HG03103 (cell line): ENCODE data around the gene CCDC192.
"Not testable (repeated sequence)": the region's sequence is repeated elsewhere in the genome, so short reads cannot be mapped to it uniquely, and the experiment has no call there.

Experiments used
- ATAC-seq: cut with Tn5 transposase; IDR thresholded peaks from one replicate; pipeline ENCODE4 v1.9.1; 2021; ENCODE audit warnings: low read depth; ENCODE audit not compliant: unreplicated experiment

Gene CCDC192

DNA sequence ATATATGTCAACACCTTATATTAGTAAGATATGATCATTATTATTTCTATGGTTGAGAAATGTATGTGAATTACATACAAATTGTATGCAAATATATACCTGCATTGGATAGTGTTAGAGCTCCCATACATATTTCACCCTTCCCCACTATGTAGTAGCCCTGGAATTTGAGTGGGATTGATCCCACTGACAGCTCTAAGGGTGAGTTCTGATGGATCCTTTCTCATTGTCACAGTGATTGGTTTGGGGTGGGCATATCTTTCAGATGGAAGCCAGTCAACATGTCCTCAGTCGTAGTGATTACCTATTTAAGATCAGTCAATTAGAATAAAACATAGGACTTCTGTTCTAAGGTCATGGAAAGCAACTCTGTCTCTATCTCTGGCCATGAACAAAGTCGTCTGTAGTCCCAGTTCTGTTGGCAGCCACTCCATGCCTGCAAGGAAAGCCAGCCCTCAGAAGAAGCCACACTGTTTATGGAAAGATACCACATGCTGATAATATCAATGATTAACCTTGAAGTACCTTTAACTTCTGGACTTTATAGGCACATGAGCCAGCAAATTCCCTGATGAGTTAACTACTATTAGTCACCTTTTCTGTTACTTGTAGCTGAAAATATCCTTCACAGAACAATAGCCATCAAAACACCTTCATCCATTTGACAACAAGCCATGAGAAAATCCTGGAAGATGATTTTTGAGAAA, 5.1 kb upstream of the CCDC192 start:
- no peak for ATAC-seq

DNA sequence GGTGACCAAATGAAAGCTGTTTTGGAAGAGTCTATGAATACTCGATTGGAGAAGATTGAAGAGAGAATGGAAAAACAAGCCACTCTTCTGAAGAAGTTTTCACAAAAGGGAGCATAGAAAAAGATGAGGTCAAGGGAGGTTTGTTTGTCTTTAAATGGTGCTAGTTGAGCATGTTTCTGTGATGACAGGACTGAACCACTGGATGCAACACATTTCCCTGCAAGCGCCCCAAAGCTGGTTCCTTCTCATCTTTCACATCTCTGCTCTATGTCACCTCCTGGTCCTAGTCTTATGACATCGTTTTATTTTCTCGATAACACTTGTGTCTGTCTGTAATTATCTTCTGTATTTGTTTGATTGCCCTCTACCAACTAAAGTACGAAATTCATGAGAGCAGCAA, 3.8 kb upstream of the CCDC192 start:
- no peak for ATAC-seq

DNA sequence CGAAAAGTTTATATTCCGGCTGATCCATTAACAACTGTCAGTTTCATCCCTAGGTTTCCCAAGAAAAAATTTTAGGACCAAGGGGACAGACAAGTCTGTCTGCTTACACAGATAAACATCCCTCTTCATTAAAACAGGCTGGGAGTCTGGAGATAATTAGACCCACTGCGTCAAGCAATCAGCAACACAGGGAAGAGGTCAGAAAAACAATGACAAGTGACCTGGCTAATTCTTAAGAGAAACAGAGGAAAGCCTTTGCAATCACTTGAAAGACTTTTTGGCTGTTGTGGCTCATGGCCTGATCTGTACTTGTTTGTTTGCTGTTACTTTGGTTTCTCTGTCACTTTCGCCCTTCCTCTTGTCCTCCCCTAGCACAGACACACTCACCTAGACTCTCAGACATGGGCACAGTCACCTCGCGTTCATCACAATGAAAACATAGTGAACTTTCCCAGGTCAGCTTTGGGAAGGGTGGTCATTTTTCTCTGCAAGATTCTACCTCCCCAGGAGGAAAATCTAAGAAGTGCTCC, 2.9 kb upstream of the CCDC192 start:
- ATAC-seq, result no peak

DNA sequence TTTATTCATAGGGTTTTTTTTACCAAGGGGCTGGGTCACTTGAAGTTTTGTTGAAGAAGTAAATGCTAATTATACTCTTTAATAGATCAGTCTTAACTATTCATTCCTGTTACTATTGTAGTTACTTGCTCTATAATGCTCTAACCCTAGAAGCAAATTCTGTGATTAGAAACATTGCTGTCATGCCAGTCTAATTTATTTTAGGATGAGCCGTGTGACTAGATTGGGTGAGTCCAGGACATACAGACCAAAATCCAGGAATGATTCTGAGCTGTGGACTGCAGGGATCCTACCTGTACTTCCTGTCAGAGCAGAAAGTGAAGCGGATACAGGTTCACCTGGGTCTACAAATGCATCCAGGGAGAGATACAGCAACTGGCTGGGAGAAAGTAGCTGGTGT, 757 bp upstream of the CCDC192 start:
- ATAC-seq, result no peak

DNA sequence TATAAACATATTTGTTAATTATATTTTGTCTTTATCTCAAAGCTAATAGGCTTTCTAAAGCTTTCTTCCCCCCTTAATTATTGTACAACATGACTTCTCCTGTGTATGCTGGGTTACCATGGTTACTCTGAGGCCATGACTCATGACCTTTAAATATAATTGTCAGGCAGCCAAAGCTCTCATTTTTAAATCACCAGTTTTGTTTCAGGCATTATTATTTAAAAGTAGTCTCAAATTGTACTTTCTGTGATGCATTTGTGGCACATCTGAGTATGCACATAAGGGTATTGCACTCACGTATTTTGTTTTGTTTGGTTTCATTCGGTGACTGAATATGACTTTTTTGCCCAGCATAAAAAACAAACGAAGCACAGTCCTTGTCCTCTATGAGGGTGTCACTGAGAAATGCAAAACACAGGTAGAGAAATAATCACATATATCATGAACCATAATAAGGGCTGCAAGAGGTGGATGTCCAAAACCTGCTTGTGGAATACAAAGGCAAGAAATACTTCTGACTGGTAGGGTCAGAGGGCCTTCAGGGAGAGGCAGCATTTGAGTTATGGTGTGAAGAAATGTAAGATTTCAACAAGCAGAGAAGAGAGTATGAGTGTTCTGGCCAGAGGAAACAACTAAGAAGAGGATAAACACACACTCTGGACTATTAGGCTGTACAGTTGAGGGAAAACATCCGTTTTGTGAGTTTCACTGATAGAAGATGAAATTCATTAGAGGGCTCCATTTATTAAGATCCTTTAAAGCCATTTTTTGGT, 2.1 kb downstream of the CCDC192 start:
- ATAC-seq, result no peak

DNA sequence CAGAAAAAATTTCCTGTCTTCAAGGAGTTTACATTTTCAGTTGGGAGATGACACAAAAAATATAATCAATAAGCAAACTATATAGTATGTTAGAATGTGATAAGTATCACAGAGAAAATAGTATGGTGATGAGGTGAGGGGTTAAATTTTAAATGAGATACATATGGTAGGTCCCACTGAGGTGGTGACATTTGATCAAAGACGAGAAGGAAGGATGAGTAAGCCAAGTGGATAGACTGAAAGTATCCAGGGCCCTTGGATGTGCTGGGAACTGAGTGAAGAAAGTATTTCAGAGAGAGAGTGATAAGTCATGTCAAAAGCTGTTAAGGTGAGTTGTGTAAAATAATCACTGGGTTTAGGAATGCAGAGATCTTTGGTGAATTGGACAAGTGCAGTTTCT, 3.5 kb downstream of the CCDC192 start:
- no peak for ATAC-seq

DNA sequence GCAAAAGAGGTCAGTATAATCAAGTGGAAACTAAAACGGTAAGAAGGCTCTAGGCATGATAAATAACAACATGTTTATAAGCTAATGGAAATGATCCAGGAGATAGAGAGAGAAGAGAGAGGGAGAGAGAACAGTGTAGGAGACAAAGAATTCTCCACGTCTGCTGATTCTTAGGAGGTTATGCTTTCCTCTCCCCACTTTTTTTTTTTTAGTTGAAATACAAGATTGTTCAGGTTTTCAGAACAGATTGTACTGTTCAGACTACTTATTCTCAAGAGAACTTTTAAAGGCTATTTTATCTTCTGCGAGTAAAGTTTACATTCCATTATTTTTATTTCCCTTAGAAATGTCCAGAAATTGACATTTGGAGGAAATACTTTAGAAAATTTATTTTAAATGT, 4.0 kb downstream of the CCDC192 start:
- no peak for ATAC-seq

DNA sequence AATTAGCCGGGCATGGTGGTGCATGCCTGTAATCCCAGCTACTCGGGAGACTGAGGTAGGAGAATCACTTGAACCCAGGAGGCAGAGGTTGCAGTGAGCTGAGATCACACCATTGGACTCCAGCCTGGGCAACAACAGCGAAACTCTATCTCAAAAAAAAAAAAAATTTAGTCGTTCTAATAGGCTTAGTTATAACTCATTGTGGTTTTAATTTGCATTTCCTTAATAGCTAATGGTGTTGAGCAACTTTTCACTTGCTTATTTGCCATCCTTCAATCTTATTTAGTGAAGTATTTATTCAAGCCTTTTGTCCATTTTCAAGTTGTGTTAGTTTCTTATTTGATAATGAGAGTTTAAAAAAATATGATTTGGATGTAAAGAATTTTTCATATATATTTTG, 9.9 kb downstream of the CCDC192 start:
- not testable (repeated sequence) for ATAC-seq

DNA sequence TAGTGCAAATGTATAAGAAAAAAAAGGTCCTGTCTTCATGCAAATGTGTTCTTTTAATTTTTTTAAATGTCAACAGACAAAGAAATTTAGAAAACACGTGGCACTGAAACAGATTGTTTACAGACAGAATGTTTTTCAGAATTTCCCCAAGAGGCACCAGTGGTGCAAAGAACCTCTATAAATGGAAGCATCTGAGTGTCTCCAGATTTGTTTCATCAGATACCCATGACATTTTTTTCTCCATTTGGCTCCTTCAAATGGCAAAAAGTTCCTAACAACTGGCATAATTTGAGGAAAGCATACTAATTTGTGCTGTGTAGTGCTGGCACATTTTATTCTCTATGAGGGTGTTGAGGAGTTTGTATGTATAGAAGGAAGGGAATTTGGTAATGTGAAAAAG, 15.0 kb downstream of the CCDC192 start:
- no peak for ATAC-seq

DNA sequence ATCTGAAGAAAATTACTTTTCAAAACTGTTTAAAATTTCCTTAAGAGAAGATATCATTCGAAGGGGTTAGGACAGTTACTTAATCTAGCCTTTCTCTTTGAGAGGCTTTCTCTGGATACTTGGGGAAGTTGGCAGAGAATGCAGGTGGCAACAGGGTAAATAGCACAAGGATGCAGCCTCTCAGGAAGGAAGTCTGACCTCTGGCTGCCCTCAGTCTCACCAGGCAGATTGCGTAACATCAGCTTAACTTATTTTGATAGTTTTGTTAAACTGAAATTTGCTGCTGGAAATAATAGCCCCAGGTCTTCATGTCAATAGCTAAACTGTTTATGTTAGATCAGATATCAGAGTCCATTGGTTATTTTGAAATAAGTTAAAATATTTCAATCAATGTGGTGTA, 20.4 kb downstream of the CCDC192 start:
- no peak for ATAC-seq

DNA sequence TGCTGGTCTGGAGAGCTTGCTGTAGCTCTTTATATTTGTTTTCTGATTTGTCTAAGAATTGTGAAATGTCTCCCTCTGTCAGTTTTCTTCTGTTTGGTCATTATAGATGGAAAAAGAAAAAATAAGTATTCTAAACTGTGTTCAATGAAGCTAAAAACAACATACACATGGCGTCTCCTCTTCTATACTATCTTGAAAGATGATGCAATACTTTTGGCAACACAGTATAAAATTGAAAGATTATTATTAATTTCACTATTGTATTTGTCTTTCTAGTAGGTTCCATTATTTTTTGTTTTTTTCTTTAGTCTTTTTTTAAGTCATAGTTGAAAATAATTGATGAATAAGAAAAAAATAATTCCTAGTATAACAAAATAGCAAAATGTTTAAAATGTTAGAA, 22.5 kb downstream of the CCDC192 start:
- ATAC-seq, result no peak

DNA sequence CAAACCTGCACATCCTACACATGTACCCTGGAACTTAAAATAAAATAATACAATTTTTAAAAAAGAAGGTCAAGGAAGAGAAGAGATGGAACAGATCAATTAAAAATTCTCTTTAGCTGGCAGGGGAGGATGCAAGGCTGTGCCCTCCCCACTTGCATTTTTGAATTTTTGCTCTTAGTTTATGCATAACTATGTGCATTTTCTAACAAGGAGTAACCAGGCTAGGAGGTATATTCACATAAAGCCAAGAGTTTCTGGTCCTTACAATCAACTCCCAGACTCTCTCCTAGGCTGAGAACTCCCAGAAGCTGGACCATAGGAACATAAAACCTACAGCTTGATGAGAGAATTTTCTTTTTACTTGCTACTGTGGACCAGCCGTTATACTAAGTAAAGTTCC, 29.8 kb downstream of the CCDC192 start:
- no peak for ATAC-seq

DNA sequence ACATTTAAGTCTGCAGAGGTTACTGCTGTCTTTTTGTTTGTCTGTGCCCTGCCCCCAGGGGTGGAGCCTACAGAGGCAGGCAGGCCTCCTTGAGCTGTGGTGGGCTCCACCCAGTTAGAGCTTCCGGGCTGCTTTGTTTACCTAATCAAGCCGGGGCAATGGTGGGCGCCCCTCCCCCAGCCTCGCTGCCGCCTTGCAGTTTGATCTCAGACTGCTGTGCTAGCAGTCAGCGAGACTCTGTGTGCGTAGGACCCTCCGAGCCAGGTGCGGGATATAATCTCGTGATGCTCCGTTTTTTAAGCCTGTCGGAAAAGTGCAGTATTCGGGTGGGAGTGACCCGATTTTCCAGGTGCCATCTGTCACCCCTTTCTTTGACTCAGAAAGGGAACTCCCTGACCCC, 36.2 kb downstream of the CCDC192 start:
- ATAC-seq, result not testable (repeated sequence)

DNA sequence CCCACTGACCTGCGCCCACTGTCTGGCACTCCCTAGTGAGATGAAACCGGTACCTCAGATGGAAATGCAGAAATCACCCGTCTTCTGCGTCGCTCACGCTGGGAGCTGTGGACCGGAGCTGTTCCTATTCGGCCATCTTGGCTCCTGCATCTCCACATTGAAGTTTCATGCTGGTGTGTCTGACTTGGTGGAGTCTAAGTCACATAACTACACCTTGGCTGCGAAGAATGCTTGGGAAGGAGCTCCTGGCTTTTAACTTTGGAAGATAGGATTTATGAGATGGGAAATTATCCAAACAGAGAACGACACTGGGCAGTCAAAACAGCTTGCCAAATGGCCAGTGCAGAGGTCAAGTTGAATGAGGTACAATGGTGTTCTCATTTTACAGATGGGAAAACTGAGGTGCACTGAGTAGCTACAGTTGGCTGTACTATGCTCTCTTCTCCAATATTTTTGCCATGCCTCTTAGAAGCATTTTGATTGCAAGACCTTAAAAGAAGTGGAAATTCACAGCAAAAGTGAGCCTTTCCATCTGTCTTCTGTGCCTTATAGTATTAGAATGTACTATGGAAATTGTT, 36.7 kb downstream of the CCDC192 start:
- ATAC-seq, result no peak

DNA sequence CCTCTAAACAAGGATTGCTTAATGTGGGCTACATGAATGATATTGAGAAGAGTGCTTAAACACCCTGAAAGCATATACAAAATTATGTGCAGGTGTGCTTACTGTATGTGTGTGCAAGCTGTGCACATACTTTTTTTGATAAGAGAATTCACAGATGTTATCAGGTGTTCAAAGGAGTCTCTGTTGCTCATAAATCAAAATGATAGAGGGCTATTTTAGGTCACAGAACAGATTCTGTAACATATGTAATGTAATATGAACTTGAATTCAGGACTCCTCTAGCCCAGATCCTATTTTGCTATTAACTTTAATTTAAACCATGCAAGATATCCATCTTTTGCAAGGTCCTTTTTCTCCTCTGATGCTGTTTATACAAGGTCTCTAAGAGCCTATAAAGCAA, 38.2 kb downstream of the CCDC192 start:
- ATAC-seq, result no peak

DNA sequence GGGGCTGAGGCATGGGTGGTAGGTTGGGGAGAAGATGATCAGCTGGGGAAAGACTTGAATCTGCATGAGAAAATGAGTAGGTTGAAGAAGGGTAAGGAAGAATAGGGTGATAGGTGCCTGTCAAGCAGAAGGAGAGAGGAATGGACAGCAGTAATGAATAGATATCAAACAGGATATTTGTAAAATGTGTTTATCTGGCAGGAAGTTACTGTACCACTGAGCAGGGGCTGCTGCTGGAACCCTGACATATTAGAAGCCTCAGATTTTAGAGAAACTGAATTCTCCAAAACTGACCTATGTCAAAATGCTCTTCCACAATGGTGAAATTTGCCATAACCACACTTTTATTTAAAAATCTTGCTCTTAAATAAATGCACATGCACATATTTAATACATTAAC, 41.0 kb downstream of the CCDC192 start:
- ATAC-seq, result no peak

DNA sequence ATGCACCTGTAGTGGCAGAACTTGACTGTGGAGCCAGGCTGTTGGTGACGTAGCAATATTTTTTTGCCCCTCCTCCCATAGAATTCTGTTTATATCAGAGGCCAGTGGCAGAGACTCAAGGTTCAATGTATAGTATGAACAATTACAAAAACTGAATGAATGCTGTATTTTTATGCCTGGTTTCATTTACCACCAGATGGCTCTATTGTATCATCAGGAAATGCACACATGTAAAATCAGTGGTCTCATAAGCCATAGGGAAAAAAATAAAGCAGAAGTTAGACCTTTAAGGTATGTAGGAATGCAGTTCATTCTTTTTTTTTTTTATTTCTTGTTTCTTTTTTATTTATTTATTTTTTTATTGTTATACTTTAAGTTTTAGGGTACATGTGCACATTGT, 43.6 kb downstream of the CCDC192 start:
- ATAC-seq, result no peak

DNA sequence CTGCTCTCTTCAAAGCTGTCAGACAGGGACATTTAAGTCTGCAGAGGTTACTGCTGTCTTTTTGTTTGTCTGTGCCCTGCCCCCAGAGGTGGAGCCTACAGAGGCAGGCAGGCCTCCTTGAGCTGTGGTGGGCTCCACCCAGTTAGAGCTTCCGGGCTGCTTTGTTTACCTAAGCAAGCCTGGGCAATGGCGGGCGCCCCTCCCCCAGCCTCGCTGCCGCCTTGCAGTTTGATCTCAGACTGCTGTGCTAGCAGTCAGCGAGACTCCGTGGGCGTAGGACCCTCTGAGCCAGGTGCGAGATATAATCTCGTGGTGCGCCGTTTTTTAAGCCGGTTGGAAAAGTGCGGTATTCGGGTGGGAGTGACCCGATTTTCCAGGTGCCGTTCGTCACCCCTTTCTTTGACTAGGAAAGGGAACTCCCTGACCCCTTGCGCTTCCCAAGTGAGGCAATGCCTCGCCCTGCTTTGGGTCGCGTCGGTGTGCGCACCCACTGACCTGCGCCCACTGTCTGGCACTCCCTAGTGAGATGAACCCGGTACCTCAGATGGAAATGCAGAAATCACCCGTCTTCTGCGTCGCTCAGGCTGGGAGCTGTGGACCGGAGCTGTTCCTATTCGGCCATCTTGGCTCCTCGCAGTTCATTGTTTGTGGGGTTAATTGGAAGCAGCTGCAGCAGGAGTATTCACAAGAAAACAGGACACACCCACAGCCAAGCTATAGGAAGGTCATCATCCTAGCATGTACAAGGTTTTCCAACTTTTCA, 49.5 kb downstream of the CCDC192 start:
- not testable (repeated sequence) for ATAC-seq

DNA sequence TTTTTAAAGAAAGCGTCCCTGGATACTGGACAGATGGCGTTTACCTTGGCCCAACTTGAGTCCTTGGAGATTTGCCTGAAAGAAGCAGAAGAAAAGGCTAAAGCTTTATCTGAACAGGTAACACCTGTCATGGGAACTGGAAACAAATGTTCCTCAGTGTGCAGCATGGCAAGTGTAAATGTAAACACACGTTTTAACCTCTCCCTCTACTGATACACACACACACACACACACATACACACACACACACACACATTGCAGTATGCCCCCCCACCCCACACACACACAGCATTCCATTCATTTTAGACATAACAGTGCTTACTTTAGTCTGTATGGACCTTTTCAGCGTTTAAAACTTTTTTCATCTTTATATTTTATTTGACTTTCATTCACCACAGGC, 51.1 kb downstream of the CCDC192 start:
- ATAC-seq, result no peak

DNA sequence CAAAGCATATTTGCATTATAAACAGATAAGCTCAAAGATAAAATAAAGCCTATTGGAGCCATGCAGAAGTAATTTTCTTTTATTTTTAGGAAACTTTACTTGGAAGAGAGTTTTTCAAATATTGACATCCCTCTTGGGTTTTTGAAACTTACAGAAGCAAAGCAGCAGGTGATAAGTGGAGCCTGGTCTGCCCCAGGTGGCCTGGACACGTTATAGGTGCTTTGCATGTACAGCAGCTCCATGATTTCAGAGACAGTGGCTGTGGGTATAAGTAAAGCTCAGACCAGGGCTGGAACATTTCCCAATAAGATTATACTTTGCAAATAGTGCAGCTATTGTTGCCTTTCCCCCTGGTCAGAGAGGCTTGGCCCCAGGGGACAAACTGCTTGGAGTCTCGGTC, 51.5 kb downstream of the CCDC192 start:
- no peak for ATAC-seq

DNA sequence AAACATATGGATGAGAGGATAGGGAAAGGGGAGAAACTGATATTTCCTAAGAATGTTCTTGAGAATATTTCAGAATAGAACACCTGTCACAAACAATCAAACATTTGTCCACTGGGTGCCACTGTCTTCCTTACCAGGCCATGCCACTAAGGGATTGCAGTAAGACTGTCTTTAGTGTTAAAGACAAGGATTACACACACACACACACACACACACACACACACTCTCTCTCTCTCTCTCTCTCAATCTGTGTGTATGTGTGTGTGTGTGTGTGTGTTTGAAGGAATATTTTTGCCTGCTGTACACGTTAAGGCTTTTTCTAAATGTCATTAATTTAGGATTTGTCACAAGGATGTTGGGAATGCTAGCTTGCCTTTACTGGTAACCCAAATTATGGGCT, 54.4 kb downstream of the CCDC192 start:
- ATAC-seq, result peak; percentile 60
